ENCODE results near the gene MNT.

MNT gene

DNA sequence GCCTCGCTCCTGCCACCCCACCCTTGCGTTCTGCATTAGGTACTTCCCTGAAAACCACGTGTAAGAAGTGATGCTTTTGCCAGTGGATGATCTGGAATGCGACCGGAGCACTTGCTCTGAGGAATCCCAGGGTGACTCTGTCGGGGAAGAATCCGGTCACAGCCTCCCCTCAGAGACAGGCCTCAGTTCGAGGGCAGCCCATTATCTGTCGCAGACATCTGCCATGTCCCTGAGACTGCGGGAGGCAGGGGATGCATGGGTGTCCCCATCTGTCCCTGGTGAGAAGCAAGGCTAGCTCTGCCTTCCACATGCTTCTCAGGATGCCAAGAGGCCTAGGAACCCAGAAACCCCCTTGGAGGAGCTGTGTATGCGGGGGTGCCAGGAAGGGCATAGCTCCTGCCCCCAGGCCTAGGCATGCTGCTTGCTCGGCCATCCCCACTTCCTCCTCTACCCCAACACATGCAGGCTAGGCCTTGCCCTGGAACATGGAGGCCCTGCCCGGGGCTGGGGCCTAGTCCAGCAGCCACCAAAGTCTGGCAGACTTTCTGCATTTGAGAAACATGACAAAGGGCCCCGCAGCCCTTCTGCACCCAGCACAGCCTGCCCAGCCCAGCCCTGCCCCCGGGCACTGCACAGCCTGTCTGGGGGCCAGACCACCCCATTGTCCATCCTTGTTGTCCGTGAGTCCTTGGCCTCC lies 20.5 kb downstream of the MNT start:
- no peak for DNase-seq

DNA sequence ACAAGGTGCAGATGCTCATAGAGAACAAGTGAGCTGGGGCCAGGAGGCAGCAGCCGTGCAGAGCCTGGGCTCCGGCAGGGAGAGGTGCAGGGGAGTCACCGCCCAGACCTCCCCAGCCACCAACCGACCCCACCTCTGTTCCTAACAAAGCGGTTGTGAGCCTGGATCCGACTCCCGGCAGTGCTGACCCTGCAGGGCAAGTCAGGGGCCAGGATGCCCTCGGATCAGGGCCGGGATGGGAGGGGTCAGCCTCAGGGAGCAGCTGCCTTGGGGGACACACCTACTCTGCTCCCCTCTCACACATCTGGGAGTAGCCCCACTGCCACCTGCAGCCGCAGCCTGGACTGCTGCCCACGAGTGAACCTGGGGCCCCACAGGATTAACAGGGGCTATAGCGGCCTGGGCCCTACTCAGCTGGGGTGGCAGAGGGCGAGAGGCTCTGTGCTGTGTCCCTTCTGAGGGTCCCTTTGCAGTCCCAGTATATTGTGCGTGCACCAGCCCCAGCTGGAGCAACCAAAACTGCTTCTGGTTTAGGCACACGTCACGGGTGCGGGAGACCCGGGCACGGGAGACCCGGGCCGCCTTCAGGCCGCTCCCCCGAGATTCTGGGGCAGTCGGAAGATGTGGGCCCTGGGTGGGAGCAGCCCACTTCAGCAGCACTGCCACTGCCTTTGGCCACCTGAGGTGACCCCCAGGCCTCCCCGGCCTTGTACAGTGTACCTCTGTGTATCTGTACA lies 21.2 kb downstream of the MNT start:
- DNase-seq, result no peak

DNA sequence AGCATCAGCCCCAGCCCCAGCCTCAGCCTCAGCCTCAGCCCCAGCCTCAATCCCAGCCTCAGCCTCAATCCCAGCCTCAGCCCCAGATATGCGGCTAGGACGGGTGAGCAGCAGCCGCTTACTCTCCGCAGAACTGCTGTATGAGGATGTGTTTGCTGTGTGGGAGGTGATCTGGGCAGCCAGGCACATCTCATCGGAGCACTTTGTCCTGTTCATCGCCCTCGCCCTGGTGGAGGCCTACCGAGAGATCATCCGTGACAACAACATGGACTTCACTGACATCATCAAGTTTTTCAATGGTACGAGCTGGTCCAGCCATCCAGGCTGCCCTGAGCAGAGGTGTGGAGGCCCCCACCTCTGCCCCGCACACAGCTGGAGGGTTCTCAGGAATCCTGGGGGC lies 22.0 kb downstream of the MNT start:
- no peak for DNase-seq

DNA sequence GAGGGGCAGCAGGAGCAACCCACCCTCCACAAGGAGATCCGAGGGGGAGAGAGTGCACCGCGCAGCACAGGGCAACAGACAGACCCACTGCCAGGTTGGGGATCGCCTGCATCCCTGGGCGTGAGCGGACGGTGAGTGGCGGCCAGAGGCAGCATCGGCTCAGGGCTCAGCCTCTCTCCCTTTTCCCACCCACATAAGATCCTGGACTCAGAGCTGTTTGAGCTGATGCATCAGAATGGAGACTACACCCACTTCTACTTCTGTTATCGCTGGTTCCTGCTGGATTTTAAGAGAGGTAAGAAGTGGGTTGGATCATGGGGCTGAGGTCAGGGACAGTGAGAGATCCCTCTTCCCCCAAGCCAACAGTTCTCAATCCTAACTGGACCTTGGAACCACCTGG lies 23.2 kb downstream of the MNT start:
- no peak for DNase-seq

DNA sequence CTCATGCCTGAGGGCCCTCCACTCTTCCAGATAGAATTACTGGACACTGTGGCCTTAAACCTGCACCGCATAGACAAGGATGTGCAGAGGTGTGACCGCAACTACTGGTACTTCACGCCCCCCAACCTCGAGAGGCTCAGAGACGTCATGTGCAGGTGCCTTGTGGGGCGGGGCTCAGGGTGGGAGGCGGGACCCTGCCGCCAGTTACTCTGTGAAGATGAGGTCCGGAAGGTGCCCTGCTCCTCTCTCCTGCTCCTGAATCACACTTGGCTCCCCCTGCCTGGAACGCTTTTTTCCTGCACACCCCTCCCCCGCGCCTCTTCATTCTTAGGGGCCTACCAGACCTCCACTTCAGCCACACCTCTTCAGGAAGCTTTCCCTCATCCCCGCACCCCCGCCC lies 24.8 kb downstream of the MNT start:
- no peak for DNase-seq

DNA sequence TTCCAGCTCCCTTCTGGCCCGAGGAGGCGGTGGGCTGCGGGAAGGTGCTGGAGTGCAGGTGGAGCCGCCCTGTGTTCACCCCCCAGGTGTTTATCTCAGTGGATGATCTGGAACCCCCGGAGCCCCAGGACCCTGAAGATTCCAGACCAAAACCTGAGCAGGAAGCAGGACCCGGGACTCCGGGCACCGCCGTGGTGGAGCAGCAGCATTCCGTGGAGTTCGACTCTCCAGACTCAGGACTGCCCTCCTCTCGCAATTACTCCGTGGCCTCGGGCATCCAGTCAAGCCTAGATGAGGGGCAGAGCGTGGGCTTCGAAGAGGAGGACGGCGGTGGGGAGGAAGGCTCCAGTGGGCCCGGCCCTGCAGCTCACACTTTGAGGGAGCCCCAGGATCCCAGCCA lies 25.5 kb downstream of the MNT start:
- no peak for DNase-seq

DNA sequence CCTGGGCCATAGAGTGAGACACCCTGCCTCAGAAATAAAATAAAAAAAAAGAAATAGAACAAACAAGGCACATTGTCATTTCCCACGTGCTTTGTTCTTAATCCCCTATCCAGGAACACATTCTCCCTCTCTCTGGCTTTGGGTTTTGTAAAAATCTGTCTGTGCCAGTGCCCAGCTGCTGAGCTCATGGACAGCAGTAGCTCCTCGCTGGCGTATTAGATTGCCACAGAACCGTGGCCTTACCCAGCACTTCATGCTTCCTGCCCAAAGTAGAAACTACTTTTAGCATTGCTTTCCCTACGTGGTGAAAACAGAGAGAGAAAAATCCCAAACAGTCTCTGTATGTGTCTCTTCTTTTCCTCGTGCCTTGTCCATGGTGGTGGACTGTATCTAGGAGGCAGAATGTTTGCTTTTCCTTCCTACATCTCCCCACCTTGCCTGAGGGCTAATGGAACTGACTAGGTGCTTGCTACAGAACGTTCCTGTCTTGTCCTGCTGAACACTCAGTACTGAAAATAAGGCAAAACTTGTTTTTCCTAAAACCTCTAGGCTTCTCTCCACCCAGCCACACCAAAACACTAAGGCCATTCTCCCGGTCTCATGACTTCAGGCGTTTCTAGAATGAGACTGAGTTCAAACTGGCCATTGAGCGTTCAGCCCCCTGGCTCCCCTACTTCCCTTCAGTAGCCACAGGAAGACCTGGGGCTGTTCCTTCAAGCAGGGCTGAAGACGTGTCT lies 26.1 kb downstream of the MNT start:
- no peak for DNase-seq

DNA sequence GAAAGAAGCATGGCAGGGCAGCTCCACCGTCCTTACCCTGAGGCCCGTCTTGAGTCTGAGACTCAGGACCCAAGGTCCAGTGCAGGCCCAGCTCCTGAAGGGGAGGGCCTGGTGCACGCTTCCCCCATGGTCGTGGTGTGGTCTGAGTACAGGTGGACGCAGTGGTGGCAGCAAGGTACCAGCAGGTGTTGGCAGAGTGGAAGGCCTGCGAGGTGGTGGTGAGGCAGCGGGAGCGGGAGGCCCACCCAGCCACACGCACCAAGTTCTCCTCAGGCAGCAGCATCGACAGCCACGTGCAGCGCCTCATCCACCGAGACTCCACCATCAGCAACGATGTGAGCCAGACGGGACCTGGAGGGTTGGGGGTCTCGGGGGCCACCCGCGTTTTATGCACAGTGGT lies 27.7 kb downstream of the MNT start:
- no peak for DNase-seq

DNA sequence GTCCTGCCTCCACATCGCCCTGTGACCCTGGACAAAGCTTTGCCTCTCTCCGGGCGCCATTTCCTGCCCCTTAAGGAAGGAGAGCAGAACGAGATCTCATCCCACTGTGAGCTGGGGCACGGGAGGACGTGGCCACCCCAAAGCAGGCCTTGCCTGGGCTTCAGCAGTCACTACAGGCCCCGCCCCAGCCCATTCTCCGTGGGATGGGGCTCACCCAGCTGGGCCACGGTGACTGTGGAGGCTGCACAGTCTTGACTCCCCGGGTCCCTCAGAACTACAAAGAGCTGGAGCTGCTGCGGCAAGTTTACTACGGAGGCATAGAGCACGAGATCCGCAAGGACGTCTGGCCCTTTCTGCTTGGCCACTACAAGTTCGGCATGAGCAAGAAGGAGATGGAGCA lies 28.2 kb downstream of the MNT start:
- DNase-seq, result no peak

DNA sequence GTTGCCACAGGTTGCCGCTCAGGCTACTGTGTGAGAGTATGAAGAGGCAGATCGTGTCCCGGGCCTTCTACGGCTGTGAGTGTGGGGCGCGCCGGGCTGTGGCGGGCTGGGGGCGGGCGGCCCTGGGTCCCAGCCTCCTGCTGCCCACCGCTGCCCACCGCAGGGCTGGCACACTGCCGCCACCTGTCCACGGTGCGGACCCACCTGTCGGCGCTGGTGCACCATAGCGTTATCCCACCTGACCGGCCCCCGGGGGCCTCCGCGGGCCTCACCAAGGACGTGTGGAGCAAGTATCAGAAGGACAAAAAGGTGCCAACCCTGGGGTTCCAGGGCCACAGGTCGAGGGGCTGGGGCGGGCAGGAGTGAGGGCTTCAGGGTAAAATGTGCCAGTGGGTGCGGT lies 28.7 kb downstream of the MNT start:
- no peak for DNase-seq

DNA sequence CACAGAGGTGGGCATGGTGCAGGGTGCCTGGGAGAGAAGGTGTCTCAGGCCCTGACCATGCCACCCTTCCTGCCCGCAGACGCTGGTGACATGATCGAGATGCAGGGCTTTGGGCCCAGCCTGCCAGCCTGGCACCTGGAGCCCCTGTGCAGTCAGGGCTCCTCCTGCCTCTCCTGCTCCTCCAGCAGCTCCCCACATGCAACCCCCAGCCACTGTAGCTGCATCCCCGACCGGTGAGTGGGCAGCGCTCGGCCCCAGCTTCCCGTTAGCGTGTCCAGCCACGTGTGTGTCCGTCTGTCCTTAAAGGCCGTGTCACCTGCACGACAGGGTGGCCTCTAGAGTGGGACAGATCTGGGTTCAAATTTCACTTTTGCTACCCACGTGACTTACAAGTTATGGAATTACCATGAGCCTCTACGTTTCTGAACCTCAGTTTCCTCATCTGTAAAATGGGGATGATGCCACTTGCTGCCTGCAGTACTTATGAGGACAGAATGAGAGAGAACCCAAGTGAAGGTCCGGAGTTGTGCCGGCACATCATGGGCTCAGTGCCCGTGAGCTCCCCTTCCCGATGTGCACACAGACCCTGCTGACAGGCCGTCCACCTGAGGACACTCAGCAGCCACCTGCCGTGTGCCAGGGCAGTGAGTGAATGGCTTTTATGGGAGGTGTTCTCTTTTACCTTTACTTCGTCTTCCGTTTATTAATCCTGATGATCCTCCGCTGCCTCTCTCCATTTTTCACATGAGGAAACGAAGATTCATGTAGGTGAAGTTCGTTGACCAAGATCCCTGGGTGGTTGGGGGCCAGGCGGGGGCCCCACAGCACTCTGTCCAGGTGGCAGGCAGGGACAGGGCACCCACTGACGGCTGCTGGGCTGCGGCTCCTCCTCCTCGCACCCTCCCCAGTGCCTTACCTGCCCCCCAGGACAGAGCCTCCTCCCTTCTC lies 29.4 kb downstream of the MNT start:
- DNase-seq, result no peak

DNA sequence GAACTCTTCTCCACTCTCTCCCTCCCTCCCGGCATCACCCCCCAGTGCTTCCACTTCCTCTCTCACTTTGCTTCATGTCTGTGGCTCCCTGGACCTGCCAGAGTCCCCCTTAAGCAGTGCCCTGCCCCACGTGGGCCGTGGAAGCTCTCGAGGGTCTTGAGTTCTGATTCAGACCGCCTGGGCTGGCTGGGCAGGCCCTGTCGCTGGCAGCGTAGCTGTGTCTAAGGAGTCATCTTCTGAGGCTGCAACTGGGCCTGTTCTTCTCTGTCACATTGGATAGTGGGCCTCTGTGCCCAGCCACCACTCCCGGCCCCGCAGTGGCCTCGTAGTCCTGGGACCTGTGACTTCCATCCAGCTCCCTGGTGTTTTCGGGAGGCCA lies 30.7 kb downstream of the MNT start:
- DNase-seq, result no peak

DNA sequence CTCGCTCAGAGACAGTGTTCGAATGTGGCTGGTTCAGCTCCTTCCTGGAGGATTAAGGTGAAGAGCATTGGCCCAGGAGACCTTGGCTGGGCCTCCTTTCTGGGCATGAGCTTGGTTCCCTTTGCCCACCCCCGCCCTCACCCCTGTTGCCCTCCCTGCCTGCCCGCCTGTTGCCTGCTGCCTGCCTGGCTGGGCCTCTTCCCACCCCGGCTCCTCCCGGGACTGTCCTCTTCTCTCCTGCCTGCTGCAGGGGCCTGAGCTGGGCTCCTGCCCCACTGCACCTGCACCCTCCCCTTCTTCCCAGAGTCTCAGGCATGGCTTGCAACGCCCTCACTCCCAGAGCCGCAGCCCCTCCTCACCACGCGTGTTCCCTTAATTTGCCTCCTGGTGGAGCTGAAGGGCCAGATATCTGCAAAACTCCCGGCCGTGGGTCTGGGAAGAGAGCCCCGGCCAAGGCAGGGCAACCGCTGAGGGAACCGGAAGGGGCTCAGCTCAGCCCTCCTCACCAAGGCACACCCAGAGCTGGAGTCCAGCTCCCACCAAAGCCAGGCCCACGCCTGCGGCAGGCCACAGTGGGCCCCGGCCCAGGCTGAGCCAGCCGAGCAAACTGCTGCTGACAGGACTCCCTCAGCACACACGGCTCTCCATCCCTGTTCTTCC lies 31.2 kb downstream of the MNT start:
- no peak for DNase-seq

DNA sequence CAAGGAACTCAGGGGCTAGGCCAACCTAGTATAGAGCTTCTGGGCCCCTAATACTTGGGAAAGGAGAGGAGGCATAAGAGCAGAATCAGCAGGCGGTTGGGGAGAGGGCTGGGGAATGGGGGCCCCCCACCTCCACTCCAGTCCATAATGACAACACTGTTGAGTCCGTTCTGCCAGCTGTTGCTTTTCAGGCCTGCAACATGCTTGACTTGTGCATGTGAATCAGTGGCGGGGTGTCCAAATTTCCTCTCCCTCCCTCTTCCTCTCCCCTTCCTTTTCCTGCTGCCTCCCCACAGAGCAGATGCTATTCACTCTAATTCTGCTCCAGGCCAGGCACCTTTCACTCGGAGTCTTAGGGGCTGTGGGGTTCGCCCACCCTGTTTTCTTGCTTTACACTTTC lies 31.8 kb downstream of the MNT start:
- DNase-seq, result no peak

DNA sequence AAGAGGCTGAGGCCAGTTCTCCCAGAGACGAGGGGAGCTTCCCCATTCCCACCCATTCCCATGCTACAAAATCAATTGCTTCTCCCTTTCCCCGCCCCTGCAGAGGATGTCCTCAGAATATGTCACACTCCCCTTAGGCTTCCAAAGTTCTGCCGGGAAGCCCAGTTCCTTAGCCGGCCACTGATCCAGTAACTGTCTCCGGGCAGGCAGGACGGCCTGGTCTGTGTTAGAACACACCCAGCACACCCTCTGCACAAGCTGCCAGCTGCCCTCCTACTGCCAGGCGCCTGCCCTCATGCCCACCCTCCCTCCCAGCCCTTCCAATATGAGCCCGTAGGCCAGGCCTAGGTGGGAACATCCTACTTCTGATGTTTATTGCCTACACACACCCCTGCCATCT lies 32.5 kb downstream of the MNT start:
- DNase-seq, result no peak

DNA sequence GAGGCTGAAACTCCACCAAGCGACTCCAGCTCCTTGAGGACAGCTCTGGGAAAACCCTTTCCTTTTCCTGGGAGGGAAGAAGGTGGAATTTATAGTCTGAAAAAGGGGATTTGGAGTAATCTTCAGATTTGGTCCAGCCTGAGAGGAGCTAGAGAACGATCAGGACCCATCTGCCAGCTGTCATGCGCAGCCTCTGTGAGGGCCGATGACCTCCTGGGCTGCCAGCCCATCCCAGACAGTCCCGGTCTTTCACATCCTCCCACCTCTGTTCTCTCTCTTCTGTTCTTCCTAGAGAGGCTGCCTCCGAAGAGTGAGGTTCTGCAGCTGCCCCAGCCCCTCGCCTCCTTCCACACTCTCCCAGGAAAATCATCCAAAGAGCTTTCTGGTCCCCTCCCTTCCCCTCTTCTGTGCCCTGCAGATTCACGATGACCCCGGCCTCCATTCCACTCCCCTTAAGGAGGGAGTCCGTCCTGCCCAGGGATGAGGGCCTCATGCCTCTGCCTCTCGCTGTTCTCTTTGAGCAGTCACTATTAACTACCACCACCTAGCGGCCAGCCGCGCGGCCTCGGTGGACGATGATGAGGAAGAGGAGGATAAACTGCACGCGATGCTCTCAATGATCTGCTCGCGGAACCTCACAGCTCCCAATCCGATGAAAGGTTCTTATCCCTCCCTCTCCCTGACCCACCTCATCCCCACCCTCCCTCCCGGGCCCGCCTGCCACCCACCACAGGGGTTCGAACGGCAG lies 33.9 kb downstream of the MNT start:
- DNase-seq, result no peak

DNA sequence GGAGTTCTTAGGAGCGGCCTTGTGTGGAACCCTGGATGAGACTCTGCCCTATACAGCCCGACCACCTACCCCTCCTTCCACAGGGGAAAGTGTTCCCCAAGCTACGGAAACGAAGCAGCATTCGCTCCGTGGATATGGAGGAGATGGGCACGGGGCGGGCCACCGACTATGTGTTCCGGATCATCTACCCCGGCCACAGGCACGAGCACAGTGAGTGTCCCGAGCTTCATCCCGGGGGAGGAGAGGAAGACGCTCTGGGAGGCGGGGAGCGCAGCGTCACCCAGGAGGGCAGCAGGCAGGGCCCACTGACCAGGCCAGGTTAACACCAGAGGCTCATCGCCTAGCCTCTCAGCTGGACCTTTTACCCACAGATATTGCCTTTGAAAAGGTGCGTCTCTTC lies 35.7 kb downstream of the MNT start:
- no peak for DNase-seq

DNA sequence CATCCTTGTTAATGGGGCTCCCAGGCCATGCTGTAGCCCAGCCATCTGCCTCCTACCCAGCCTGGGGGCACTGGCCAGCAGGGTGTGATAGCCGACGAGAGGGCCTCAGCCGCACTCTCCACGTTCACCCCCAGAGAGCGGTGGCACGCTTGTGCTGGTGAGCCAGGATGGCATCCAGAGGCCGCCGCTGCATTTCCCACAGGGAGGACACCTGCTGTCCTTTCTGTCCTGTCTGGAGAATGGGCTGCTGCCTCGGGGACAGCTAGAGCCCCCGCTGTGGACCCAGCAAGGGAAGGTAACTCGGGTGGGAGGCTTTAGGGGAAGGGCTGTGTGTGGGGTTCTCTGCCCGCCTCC lies 36.1 kb downstream of the MNT start:
- no peak for DNase-seq

DNA sequence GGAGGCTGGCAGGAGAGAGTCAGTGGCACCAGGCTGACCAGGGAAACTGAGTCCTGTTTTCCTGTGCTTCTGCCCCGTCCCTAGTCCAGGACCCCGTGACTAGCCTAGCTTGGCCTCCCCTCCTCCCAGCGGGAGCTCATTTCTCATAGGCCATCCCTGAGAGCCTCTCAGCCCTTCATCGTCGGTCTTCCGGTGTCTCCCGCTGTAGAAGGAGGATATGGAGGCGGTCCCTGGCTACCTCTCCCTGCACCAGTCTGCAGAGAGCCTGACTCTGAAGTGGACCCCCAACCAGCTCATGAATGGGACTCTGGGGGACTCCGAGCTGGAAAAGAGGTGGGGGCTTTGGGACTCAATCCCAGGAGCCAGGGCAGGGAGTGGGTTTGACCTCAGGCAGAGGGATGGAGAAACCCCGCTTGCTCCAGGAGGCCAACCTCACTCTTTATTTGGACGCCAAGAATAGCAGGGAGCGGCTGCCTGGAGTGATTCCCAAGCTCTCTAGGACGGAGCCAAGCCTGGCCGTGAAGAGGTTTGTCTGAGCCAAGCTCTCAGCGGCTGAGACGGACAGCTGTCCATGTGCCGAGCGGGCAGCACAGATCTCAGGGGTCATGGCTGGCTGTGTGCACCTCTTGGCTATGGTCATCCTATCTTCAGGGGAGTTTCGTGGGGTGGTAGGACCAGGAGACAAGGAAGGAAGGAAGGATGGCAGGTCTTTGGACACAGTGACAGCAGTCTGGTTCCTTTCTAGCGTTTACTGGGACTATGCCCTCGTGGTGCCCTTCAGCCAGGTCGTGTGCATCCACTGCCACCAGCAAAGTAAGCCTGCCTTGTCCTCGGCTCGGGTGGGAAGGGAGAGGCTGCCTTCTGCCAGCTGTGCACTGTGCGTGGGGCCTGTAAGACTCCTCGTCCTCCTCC lies 36.8 kb downstream of the MNT start:
- no peak for DNase-seq

DNA sequence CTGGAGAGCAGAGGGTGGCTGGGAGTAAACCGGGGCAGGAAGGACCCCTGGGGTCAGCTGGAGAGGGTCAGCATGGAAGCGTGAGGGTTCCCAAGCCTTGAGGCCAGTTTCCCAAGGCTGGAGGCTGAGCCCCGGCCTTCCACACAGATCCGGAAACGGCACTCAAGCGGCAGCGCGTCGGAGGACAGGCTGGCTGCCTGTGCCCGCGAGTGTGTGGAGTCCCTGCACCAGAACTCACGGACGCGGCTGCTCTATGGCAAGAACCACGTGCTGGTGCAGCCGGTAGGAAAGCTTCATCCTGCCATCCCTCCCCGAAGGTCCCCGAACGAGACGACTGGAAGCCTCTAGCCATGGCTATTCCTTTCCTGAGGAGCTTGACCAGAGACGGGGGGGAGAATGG lies 37.5 kb downstream of the MNT start:
- no peak for DNase-seq

DNA sequence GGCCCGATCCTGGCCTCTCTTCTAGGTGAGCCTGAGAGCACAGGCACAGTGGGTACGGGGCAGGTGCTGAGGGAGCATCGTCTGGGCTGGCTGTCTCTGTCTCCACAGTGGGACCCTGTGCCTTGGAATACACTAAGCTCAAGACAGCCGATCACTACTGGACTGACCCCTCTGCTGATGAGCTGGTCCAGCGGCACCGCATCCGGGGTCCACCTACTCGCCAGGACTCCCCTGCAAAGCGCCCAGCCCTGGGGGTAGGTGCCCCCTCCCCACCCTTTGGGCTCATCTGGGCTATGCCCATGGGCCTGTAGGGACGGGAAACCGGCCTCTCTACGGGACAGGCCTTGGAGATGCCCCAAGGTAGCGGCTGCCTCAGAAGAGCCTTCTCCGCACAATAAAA lies 38.0 kb downstream of the MNT start:
- no peak for DNase-seq
